ENCODE results near the gene PPARG. TPM values are rescaled to one million over a fixed set of nuclear protein-coding genes. Genes with fewer than 3 reads are reported as not detected.

PPARG gene
- total and polyA plus RNA-seq, 8 donors: 3.3 to 52.0 (median 5.4) TPM

DNA sequence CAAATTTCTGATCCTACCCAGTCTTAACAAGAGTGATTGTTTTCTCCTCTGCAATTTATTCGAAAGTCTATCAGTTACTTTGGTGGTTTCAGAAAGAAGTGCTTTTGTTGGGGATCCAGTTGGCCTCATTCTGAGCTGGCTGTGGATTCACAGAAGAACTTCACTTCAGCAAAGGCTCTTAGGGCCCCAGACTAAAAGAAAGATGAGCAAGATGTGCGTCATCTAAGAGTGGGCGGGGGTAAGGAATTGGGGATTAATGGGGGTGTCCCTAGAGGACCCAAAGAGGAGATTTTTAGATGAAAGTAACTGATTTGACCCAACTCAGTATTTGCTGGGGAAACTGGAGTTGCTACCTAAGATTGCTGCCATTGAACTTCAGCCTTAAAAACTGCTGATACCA lies 131.5 kb downstream of the PPARG start:
- ATAC-seq (no peak), DNase-seq (no peak)
- Histone ChIP-seq H3K4me3 (no peak overlapping the region), H3K27me3 (no peaks in the 10 kb centered on the region), H3K36me3 (no peaks in the 10 kb centered on the region), H3K4me1 (peaks cover 0 to 5% of the 10 kb centered on the region in 2 donors), H3K27ac (no peak overlapping the region), H3K9me3 (no peaks in the 10 kb centered on the region)
- TF ChIP-seq CTCF (IDR thresholded peaks at IDR 0.05): no peak
- intact Hi-C loops (cut with DNase I): no loop called here

GRCh38 chr3:12421132-12421531 lies 132.3 kb downstream of the PPARG start:
- H3K9me3 ChIP-seq: no peaks in the 10 kb centered on the region
- no peaks in the 10 kb centered on the region for H3K36me3 ChIP-seq
- H3K4me1 ChIP-seq: peaks cover 0 to 6% of the 10 kb centered on the region in 2 donors
- no peaks in the 10 kb centered on the region for H3K27me3 ChIP-seq
- no peak overlapping the region for H3K4me3 ChIP-seq
- TF ChIP-seq CTCF (IDR thresholded peaks at IDR 0.05): no peak
- no peak for ATAC-seq
- no peak overlapping the region for H3K27ac ChIP-seq
- no peak for DNase-seq
- intact Hi-C loops (cut with DNase I): no loop called here

- intact Hi-C loops (cut with DNase I): no loop called here
Measured at GRCh38 chr3:12423131-12423530, 134.3 kb downstream of the PPARG start.

DNA sequence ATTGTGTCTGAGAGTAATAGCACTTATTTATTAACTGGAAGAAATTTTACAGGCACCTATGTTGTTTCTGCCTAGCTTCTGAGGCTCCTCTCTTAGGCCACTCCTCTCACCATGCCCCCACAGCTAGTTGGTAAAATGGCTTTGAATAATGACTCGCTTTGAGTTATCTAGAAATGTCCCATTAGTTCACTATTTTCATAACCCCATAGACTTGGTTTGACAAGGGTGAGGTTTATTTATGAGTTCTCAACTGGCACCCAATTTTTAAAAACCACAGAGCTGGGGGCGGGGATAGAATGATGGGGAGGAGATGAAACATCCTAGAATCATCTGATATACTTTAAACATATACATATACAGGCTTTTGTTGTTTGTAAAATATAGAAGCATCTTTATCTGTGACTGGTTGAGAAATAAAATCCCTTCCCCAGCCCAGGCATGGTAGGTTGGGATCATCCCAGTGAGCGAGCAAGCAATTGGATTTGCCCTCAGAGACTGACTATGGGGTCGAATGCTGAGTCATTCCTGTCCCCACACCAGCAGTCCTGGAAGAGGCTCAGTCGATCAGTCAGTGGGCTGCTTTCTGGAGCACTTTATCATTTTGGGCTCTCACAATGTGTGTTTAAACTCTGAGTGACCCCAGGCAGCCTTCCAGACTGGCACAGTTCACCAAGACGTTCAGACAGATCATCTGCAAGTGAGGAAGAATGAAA lies 135.2 kb downstream of the PPARG start:
- intact Hi-C loops (cut with DNase I): no loop called here
- ATAC-seq: no peak
- Histone ChIP-seq H3K9me3 (no peaks in the 10 kb centered on the region), H3K27ac (no peak overlapping the region), H3K36me3 (no peaks in the 10 kb centered on the region), H3K27me3 (no peaks in the 10 kb centered on the region), H3K4me3 (no peak overlapping the region), H3K4me1 (peaks cover 0 to 30% of the 10 kb centered on the region in 2 donors)
- no peak for TF ChIP-seq CTCF (IDR thresholded peaks at IDR 0.05)
- no peak for DNase-seq

More at GRCh38 chr3:12423131-12423530, 134.3 kb downstream of the PPARG start:
- H3K27me3 ChIP-seq: no peaks in the 10 kb centered on the region
- H3K36me3 ChIP-seq: no peaks in the 10 kb centered on the region
- no peak for DNase-seq
- H3K27ac ChIP-seq: no peak overlapping the region
- no peak for ATAC-seq
- no peaks in the 10 kb centered on the region for H3K9me3 ChIP-seq
- no peak overlapping the region for H3K4me3 ChIP-seq
- peaks cover 0 to 26% of the 10 kb centered on the region in 2 donors for H3K4me1 ChIP-seq
- TF ChIP-seq CTCF (IDR thresholded peaks at IDR 0.05): no peak

DNA sequence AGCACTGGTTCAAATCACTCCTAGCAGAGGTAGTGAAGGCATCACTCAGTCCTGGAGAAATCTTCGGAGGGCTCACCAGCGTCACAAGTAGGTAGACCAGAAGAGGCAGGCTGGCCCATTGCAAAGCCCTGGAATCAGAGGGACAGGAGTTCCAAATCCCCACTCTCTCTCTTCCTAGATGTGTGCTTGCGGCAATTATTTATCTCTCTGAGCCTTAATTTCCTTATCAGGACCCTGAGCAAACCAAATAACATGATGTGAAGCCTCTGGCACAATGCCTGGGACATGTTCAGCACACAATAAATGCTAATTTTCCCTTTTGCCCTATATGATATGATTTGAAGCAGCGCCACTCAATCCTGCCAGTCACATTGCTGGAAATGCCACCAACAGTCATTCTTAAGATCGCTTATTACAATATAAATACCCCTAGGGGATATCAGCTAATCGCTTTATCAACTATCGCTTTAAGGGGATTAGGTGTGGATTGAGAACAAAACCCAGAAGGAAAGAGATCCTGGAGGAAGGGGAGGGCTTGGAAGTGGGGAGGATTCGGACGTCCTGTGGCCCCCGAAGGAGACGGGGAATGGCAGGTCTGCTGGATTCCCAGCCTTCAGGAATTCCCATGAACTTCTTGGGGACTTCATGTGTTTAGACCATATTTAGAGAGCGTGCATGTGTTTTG lies 135.9 kb downstream of the PPARG start:
- Histone ChIP-seq H3K4me1 (peaks cover 0 to 30% of the 10 kb centered on the region in 2 donors), H3K36me3 (no peaks in the 10 kb centered on the region), H3K27ac (no peak overlapping the region), H3K9me3 (no peaks in the 10 kb centered on the region), H3K27me3 (no peaks in the 10 kb centered on the region), H3K4me3 (no peak overlapping the region)
- intact Hi-C loops (cut with DNase I): no loop called here
- TF ChIP-seq CTCF (IDR thresholded peaks at IDR 0.05): no peak
- no peak for ATAC-seq
- no peak for DNase-seq
